HepG2 (cell line): ENCODE results near the gene SLC2A10. TPM values are rescaled to one million over a fixed set of nuclear protein-coding genes. Genes with fewer than 3 reads are reported as not detected.

Source experiments
- ADNP ChIP-seq: sonication (generic); formaldehyde crosslinking; IDR thresholded peaks from 2 replicates; pipeline ENCODE4 v1.4.0; 2020; ENCODE audit warnings: missing genetic modification reagents
- BRD4 ChIP-seq: sonication (generic); formaldehyde crosslinking; IDR thresholded peaks from 2 replicates; pipeline ENCODE4 v1.4.0; 2020; ENCODE audit warnings: missing genetic modification reagents
- CREM ChIP-seq, 2 experiments: sonication (generic) in 1 of 2; formaldehyde crosslinking in 1 of 2; IDR thresholded peaks; 2 replicates each; pipeline versions ENCODE4 v1.4.0 to v1.6.1; 2016 to 2020; ENCODE audit warnings: antibody characterized with exemption in 1 of 2, mild to moderate bottlenecking in 1 of 2, missing genetic modification reagents in 1 of 2
- ERF ChIP-seq: IDR thresholded peaks from 2 replicates; pipeline ENCODE4 v1.6.1; 2018; ENCODE audit warnings: missing biosample characterization, missing genetic modification reagents
- GATAD1 ChIP-seq: IDR thresholded peaks from 2 replicates; pipeline ENCODE4 v1.6.1; 2016; ENCODE audit warnings: missing genetic modification reagents, missing compliant biosample characterization
- HMG20A ChIP-seq: IDR thresholded peaks from 2 replicates; pipeline ENCODE4 v1.6.1; 2016; ENCODE audit warnings: borderline replicate concordance
- HNRNPLL ChIP-seq: fragments of 200-400 bp; formaldehyde crosslinking; IDR thresholded peaks from 2 replicates; pipeline ENCODE4 v1.6.1; 2017; ENCODE audit warnings: mild to moderate bottlenecking, low read depth, low read length; ENCODE audit not compliant: poor library complexity, severe bottlenecking
- HOXA3 ChIP-seq: sonication (generic); formaldehyde crosslinking; IDR thresholded peaks from 2 replicates; pipeline ENCODE4 v1.5.0; 2020; ENCODE audit warnings: missing genetic modification reagents
- IRX3 ChIP-seq: sonication (generic); formaldehyde crosslinking; IDR thresholded peaks from 2 replicates; pipeline ENCODE4 v1.8.1; 2023; ENCODE audit warnings: mild to moderate bottlenecking, low read depth, missing genetic modification reagents, borderline replicate concordance
- ISX ChIP-seq: sonication (generic); formaldehyde crosslinking; conservative IDR thresholded peaks from 2 replicates; pipeline ENCODE4 v1.5.0; 2020; ENCODE audit warnings: missing genetic modification reagents
- KAT8 ChIP-seq: IDR thresholded peaks from 2 replicates; pipeline ENCODE4 v1.6.1; 2016; ENCODE audit warnings: missing genetic modification reagents, missing compliant biosample characterization
- KLF13 ChIP-seq: sonication (generic); formaldehyde crosslinking; IDR thresholded peaks from 2 replicates; pipeline ENCODE4 v1.4.0; 2020; ENCODE audit warnings: mild to moderate bottlenecking, missing genetic modification reagents
- NR2F6 ChIP-seq, 2 experiments: IDR thresholded peaks; 2 replicates each; pipeline ENCODE4 v1.6.1; 2016; ENCODE audit warnings: antibody characterized with exemption in 1 of 2, mild to moderate bottlenecking in 1 of 2
- PITX1 ChIP-seq: sonication (generic); formaldehyde crosslinking; IDR thresholded peaks from 2 replicates; pipeline ENCODE4 v1.5.1; 2020; ENCODE audit warnings: mild to moderate bottlenecking, missing genetic modification reagents
- RFXAP ChIP-seq: sonication (generic); formaldehyde crosslinking; IDR thresholded peaks from 2 replicates; pipeline ENCODE4 v1.4.0; 2020; ENCODE audit warnings: missing genetic modification reagents, borderline replicate concordance
- ZBTB8A ChIP-seq: sonication (generic); formaldehyde crosslinking; IDR thresholded peaks from 2 replicates; pipeline ENCODE4 v1.4.0; 2020; ENCODE audit warnings: mild to moderate bottlenecking, low read depth, missing genetic modification reagents, borderline replicate concordance
- ZMYM3 ChIP-seq: sonication (generic); formaldehyde crosslinking; IDR thresholded peaks from 2 replicates; pipeline ENCODE4 v1.5.1; 2020; ENCODE audit warnings: mild to moderate bottlenecking, missing genetic modification reagents
- ZNF121 ChIP-seq: sonication (generic); formaldehyde crosslinking; IDR thresholded peaks from 2 replicates; pipeline ENCODE4 v1.5.0; 2020; ENCODE audit warnings: mild to moderate bottlenecking, missing genetic modification reagents
- ZNF234 ChIP-seq: sonication (generic); formaldehyde crosslinking; conservative IDR thresholded peaks from 2 replicates; pipeline ENCODE4 v1.5.1; 2020; ENCODE audit warnings: mild to moderate bottlenecking, missing genetic modification reagents
- ZNF3 ChIP-seq: IDR thresholded peaks from 2 replicates; pipeline ENCODE4 v1.7.0; 2017; ENCODE audit warnings: inconsistent platforms
- ZNF451 ChIP-seq: sonication (generic); formaldehyde crosslinking; IDR thresholded peaks from 2 replicates; pipeline ENCODE4 v1.5.0; 2020; ENCODE audit warnings: mild to moderate bottlenecking, missing genetic modification reagents
- ZNF501 ChIP-seq: sonication (generic); formaldehyde crosslinking; IDR thresholded peaks from 2 replicates; pipeline ENCODE4 v1.5.1; 2020; ENCODE audit warnings: mild to moderate bottlenecking, moderate library complexity, missing genetic modification reagents
- ZNF552 ChIP-seq: sonication (generic); formaldehyde crosslinking; IDR thresholded peaks from 2 replicates; pipeline ENCODE4 v1.9.0; 2022; ENCODE audit warnings: missing genetic modification reagents, mild to moderate bottlenecking, borderline replicate concordance
- ZSCAN31 ChIP-seq: sonication (generic); formaldehyde crosslinking; IDR thresholded peaks from 2 replicates; pipeline ENCODE4 v1.5.0; 2020; ENCODE audit warnings: low read depth, mild to moderate bottlenecking, missing genetic modification reagents
- polyA plus RNA-seq, 8 experiments: library from polyadenylated mRNA; depleted of rRNA in 3 of 8; stranded (reverse) in 7 of 8; unstranded in 1 of 8; fragments of >200 nt; fragmentation: Illumina TruSeq in 4 of 8; extraction: Trizol in 4 of 8; gene quantifications; 2 replicates each; pipeline versions ENCODE4 v1.2.1 to v1.2.3, GENCODE V29; 2011 to 2016; ENCODE audit warnings: low read depth in 4 of 8, missing spikeins in 1 of 8, mixed read lengths in 1 of 8; ENCODE audit not compliant: insufficient read depth in 1 of 8
- total RNA-seq, 5 experiments: library from RNA; depleted of rRNA; stranded (reverse); fragments of >200 nt; fragmentation: Illumina TruSeq; extraction: Trizol; gene quantifications; 2 replicates each; pipeline ENCODE4 v1.2.3, GENCODE V29; 2016; ENCODE audit warnings: low read depth in 1 of 5
- TF ChIP-seq, protein P1 (sequence below): sonication (generic); formaldehyde crosslinking; IDR thresholded peaks from 2 replicates; pipeline ENCODE4 v1.5.1; 2020; ENCODE audit warnings: mild to moderate bottlenecking, moderate library complexity, missing genetic modification reagents
- TF ChIP-seq, protein P2 (sequence below): sonication (generic); formaldehyde crosslinking; IDR thresholded peaks from 2 replicates; pipeline ENCODE4 v1.4.0; 2020; ENCODE audit warnings: mild to moderate bottlenecking, missing genetic modification reagents, borderline replicate concordance

The SLC2A10 gene
- total and polyA plus RNA-seq, 2 of the 13 experiments (the other 11 are each of a cell fraction or from before 2014, with no cell fraction given) = 16.0 to 18.4 TPM

DNA sequence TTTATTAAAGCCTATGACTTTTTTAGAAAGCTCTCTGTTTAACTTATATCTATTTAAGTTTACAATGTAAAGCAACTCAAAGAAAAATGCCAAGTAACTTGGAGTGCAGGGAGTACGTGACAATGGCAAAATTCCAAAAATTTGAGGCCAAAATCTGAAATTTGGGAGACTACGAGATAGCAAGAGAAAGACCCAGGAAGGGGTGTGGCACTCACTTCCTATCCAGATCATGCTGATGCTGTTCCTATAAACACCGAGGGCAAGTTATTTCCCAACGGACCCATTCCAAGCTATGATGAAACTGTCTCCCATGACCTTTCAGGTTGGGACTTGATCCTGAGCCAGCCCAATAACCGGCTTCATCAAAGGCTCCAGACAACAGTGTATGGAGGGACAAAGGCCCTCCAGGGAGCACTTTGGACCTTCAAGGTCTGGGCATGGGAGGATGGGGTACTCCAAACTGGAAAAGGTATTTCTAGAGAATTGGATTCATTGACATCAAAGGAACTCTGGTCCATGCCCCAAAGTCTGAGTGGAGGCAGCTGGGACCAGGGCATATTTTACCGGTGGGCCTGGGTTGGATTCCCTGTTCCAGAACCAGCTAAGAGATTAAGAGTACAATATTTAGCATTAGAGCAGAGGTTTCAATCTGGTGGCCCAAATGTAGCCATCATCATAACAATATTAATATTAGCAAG is 42.5 kb upstream of the SLC2A10 start (continued):
- TF ChIP-seq, protein P1, sequence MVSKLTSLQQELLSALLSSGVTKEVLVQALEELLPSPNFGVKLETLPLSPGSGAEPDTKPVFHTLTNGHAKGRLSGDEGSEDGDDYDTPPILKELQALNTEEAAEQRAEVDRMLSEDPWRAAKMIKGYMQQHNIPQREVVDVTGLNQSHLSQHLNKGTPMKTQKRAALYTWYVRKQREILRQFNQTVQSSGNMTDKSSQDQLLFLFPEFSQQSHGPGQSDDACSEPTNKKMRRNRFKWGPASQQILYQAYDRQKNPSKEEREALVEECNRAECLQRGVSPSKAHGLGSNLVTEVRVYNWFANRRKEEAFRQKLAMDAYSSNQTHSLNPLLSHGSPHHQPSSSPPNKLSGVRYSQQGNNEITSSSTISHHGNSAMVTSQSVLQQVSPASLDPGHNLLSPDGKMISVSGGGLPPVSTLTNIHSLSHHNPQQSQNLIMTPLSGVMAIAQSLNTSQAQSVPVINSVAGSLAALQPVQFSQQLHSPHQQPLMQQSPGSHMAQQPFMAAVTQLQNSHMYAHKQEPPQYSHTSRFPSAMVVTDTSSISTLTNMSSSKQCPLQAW (CRISPR knock-in tag) = peak; percentile 98
- TF ChIP-seq ZBTB8A (CRISPR knock-in tag) = peak; percentile 31; the same call in 1 of the 2 replicates
- TF ChIP-seq ISX = 0 out of 2 replicates have a peak, but pooled peaks have one; percentile 58
- peak; percentile 85 for TF ChIP-seq GATAD1 (CRISPR knock-in tag)
- peak; percentile 96; the same call in 1 of the 2 replicates for TF ChIP-seq ZNF451 (CRISPR knock-in tag)
- peak; percentile 99 for TF ChIP-seq BRD4 (CRISPR knock-in tag)
- peak; percentile 94 for TF ChIP-seq ZNF501 (CRISPR knock-in tag)
- peak; percentile 78; the same call in 1 of the 2 replicates for TF ChIP-seq IRX3 (CRISPR knock-in tag)
- peak; percentile 72 for TF ChIP-seq ZNF121 (CRISPR knock-in tag)
- TF ChIP-seq, protein P2, sequence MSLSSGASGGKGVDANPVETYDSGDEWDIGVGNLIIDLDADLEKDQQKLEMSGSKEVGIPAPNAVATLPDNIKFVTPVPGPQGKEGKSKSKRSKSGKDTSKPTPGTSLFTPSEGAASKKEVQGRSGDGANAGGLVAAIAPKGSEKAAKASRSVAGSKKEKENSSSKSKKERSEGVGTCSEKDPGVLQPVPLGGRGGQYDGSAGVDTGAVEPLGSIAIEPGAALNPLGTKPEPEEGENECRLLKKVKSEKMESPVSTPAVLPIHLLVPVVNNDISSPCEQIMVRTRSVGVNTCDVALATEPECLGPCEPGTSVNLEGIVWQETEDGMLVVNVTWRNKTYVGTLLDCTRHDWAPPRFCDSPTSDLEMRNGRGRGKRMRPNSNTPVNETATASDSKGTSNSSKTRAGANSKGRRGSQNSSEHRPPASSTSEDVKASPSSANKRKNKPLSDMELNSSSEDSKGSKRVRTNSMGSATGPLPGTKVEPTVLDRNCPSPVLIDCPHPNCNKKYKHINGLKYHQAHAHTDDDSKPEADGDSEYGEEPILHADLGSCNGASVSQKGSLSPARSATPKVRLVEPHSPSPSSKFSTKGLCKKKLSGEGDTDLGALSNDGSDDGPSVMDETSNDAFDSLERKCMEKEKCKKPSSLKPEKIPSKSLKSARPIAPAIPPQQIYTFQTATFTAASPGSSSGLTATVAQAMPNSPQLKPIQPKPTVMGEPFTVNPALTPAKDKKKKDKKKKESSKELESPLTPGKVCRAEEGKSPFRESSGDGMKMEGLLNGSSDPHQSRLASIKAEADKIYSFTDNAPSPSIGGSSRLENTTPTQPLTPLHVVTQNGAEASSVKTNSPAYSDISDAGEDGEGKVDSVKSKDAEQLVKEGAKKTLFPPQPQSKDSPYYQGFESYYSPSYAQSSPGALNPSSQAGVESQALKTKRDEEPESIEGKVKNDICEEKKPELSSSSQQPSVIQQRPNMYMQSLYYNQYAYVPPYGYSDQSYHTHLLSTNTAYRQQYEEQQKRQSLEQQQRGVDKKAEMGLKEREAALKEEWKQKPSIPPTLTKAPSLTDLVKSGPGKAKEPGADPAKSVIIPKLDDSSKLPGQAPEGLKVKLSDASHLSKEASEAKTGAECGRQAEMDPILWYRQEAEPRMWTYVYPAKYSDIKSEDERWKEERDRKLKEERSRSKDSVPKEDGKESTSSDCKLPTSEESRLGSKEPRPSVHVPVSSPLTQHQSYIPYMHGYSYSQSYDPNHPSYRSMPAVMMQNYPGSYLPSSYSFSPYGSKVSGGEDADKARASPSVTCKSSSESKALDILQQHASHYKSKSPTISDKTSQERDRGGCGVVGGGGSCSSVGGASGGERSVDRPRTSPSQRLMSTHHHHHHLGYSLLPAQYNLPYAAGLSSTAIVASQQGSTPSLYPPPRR = peak; percentile 99
- peak; percentile 94 for TF ChIP-seq ZNF3 (CRISPR knock-in tag)
- peak; percentile 100 for TF ChIP-seq PITX1 (CRISPR knock-in tag)
- no peak for TF ChIP-seq KLF13 (CRISPR knock-in tag)
- peak; percentile 98 for TF ChIP-seq ZNF552 (CRISPR knock-in tag)
- peak; percentile 100 for TF ChIP-seq HMG20A (CRISPR knock-in tag)
- TF ChIP-seq ADNP (CRISPR knock-in tag) = peak; percentile 71; the same call in 1 of the 2 replicates
- peak; percentile 84; the same call in 1 of the 2 replicates for TF ChIP-seq ZSCAN31 (CRISPR knock-in tag)
- peak; percentile 96 for TF ChIP-seq RFXAP (CRISPR knock-in tag)
- TF ChIP-seq ZNF234 (CRISPR knock-in tag) = no peak; the same call in 1 of the 2 replicates
- peak; percentile 99 for TF ChIP-seq CREM (IDR thresholded peaks at IDR 0.05)
- TF ChIP-seq CREM (CRISPR knock-in tag; IDR thresholded peaks at IDR 0.05) = no peak
- peak; percentile 98 for TF ChIP-seq HOXA3 (CRISPR knock-in tag)
- TF ChIP-seq HNRNPLL = no peak
- peak; percentile 100 for TF ChIP-seq ERF (CRISPR knock-in tag)
- TF ChIP-seq ZMYM3 (CRISPR knock-in tag) = peak; percentile 98
- peak; percentile 95 for TF ChIP-seq KAT8 (CRISPR knock-in tag)
- peak; percentile 100 for TF ChIP-seq NR2F6 (IDR thresholded peaks at IDR 0.05)
- peak; percentile 100 for TF ChIP-seq NR2F6 (CRISPR knock-in tag; IDR thresholded peaks at IDR 0.05)
